ENCODE results near the gene CCDC126. TPM values are rescaled to one million over a fixed set of nuclear protein-coding genes. Genes with fewer than 3 reads are reported as not detected.

The CCDC126 gene
- total and polyA plus RNA-seq, 12 donors: 1.7 to 48.0 (median 10.9) TPM

GRCh38 chr7:23593706-23594105, 3.5 kb upstream of the CCDC126 start:
- no peak overlapping the region for H3K4me3 ChIP-seq
- H3K27me3 ChIP-seq: no peaks in the 10 kb centered on the region
- intact Hi-C loops (cut with DNase I): no loop called here
- 53 to 79% (median 66%) methylated on average over 1 of the region's 1 CpG for WGBS, 4 donors
- H3K36me3 ChIP-seq (replicated peaks in 1 of 2): no peaks in the 10 kb centered on the region
- no peaks in the 10 kb centered on the region for H3K9me3 ChIP-seq (replicated peaks in 1 of 3)
- H3K27ac ChIP-seq: no peak overlapping the region
- H3K4me1 ChIP-seq (replicated peaks in 1 of 2): peaks cover 3 to 6% of the 10 kb centered on the region in 2 donors
- TF ChIP-seq, protein P1, sequence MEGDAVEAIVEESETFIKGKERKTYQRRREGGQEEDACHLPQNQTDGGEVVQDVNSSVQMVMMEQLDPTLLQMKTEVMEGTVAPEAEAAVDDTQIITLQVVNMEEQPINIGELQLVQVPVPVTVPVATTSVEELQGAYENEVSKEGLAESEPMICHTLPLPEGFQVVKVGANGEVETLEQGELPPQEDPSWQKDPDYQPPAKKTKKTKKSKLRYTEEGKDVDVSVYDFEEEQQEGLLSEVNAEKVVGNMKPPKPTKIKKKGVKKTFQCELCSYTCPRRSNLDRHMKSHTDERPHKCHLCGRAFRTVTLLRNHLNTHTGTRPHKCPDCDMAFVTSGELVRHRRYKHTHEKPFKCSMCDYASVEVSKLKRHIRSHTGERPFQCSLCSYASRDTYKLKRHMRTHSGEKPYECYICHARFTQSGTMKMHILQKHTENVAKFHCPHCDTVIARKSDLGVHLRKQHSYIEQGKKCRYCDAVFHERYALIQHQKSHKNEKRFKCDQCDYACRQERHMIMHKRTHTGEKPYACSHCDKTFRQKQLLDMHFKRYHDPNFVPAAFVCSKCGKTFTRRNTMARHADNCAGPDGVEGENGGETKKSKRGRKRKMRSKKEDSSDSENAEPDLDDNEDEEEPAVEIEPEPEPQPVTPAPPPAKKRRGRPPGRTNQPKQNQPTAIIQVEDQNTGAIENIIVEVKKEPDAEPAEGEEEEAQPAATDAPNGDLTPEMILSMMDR (IDR thresholded peaks at IDR 0.05): no peak
- TF ChIP-seq POLR2A (IDR thresholded peaks at IDR 0.05): no peak
- no peak for DNase-seq

- intact Hi-C loops (cut with DNase I): loop anchor here in 1 of 2 donors (5.0 kb wide), 1 partner anchor 87 kb away; the partner anchor contains the start of gene FAM221A
- TF ChIP-seq POLR2A (IDR thresholded peaks at IDR 0.05): no peak
- TF ChIP-seq, protein P1 (IDR thresholded peaks at IDR 0.05): no peak
- H3K4me3 ChIP-seq: no peak overlapping the region
- peaks cover 3 to 12% of the 10 kb centered on the region in 2 donors for H3K4me1 ChIP-seq (replicated peaks in 1 of 2)
- H3K27me3 ChIP-seq: no peaks in the 10 kb centered on the region
- no peak overlapping the region for H3K27ac ChIP-seq
- H3K36me3 ChIP-seq (replicated peaks in 1 of 2): no peaks in the 10 kb centered on the region
- no peaks in the 10 kb centered on the region for H3K9me3 ChIP-seq (replicated peaks in 1 of 3)
- no peak for DNase-seq
Observed at GRCh38 chr7:23594879-23595604, 2.1 kb upstream of the CCDC126 start.

DNA sequence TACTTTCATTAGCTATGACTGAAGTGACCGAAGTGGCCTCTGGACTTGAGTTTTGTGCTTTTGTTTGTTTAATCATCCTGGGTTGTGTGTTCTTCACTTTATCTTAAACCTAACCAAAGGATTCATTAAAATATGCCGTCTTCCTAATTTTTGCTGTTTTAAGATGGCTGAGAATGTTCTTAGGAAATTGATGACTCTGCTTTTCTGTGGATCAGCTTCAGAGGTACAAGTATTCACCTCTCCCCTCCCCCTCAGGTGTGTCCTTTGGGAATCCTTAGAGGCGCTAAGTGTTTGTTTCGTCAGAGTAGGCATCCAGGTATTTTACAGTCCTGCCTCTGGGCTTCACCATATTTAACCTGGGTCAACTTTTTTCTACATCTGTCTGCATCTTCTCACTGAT, 1.1 kb downstream of the CCDC126 start:
- TF ChIP-seq, protein P1 (IDR thresholded peaks at IDR 0.05): no peak
- no peak for TF ChIP-seq POLR2A (IDR thresholded peaks at IDR 0.05)
- Histone ChIP-seq H3K27me3 (no peaks in the 10 kb centered on the region), H3K4me1 (replicated peaks in 1 of 2) (peaks cover 3 to 12% of the 10 kb centered on the region in 2 donors), H3K4me3 (peak overlapping the region in 1 of 4 donors; percentile 84), H3K36me3 (replicated peaks in 1 of 2) (no peaks in the 10 kb centered on the region), H3K9me3 (replicated peaks in 1 of 3) (no peaks in the 10 kb centered on the region), H3K27ac (peak overlapping the region in 3 of 5 donors; percentile 91 to 98 (median 92))
- intact Hi-C loops (cut with DNase I): loop anchor here in 1 of 2 donors (5.0 kb wide), 1 partner anchor 84 kb away; the partner anchor contains the start of gene FAM221A
- no peak for DNase-seq
- WGBS, 4 donors: 57 to 62% (median 59%) methylated on average over 4 of the region's 4 CpGs

DNA sequence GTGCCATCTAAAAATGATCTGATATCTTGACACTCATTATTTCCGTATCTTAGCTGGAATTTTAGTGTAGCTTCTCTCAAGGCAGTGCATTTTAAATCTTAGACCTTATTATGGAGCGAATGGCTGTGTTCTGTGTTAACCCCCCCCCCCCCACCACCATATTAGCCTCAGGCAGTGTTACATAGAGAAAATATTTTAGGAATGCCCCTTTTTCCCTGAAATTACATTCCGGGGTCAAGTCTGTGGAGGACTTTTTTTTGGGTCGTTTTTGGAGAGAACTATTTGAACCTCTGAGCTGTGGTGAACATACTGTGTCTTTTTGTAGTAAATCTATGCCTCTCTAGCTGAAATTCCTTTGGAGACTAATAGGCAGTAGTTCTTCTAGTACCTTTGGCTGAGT, 3.1 kb downstream of the CCDC126 start:
- Histone ChIP-seq H3K9me3 (replicated peaks in 1 of 3) (no peaks in the 10 kb centered on the region), H3K27ac (no peak overlapping the region), H3K27me3 (no peaks in the 10 kb centered on the region), H3K4me1 (replicated peaks in 1 of 2) (peaks cover 3 to 12% of the 10 kb centered on the region in 2 donors), H3K4me3 (no peak overlapping the region), H3K36me3 (replicated peaks in 1 of 2) (no peaks in the 10 kb centered on the region)
- intact Hi-C loops (cut with DNase I): no loop called here
- 65 to 76% (median 66%) methylated on average over 4 of the region's 4 CpGs for WGBS, 4 donors
- DNase-seq: no peak
- TF ChIP-seq, protein P1 (IDR thresholded peaks at IDR 0.05): no peak
- no peak for TF ChIP-seq POLR2A (IDR thresholded peaks at IDR 0.05)
